Stimulated activated CD4-positive, alpha-beta T cell treated with anti-CD3 and anti-CD28 coated beads, TNF-alpha, amount 100 ng/mL, for 4 hours (primary cell): ENCODE data around the gene TNRC6C.
"Not testable (repeated sequence)": the region's sequence is repeated elsewhere in the genome, so short reads cannot be mapped to it uniquely, and the experiment has no call there.

Source experiments
- DNase-seq, 3 experiments: peaks; one replicate each; pipeline ENCODE4 v3.0.0-alpha.2; 2020; ENCODE audit warnings: low read depth in 3 of 3

The TNRC6C gene

GRCh38 chr17:78111016-78111726 is 152.7 kb downstream of the TNRC6C start:
- no peak for DNase-seq

DNA sequence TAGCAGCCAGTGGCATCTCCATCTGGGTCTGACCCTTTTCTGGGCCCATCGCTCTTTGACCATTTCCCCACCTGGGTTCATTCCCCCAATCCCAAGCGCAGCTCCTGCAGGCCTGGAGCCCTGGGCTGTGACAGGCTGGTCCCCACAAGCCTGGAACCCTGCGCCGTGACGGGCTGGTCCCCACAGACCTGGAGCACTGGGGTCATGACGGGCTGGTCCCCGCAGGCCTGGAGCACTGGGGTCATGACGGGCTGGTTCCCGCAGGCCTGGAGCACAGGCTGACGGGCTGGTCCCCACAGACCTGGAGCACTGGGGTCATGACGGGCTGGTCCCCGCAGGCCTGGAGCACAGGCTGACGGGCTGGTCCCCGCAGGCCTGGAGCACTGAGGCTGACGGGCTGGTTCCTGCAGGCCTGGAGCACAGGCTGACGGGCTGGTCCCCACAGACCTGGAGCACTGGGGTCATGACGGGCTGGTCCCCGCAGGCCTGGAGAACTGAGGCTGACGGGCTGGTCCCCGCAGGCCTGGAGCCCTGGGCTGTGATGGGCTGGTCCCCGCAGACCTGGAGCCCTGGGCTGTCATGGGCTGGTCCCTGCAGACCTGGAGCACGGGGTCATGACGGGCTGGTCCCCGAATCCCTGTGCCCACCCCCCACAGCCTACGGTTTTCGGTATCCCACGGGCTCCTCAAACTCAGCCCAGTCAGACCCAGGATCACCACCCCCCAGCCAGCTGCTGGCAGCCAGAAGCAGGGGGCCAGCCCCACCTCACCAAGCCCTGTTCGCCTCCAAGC is 153.4 kb downstream of the TNRC6C start:
- DNase-seq, result no peak

DNA sequence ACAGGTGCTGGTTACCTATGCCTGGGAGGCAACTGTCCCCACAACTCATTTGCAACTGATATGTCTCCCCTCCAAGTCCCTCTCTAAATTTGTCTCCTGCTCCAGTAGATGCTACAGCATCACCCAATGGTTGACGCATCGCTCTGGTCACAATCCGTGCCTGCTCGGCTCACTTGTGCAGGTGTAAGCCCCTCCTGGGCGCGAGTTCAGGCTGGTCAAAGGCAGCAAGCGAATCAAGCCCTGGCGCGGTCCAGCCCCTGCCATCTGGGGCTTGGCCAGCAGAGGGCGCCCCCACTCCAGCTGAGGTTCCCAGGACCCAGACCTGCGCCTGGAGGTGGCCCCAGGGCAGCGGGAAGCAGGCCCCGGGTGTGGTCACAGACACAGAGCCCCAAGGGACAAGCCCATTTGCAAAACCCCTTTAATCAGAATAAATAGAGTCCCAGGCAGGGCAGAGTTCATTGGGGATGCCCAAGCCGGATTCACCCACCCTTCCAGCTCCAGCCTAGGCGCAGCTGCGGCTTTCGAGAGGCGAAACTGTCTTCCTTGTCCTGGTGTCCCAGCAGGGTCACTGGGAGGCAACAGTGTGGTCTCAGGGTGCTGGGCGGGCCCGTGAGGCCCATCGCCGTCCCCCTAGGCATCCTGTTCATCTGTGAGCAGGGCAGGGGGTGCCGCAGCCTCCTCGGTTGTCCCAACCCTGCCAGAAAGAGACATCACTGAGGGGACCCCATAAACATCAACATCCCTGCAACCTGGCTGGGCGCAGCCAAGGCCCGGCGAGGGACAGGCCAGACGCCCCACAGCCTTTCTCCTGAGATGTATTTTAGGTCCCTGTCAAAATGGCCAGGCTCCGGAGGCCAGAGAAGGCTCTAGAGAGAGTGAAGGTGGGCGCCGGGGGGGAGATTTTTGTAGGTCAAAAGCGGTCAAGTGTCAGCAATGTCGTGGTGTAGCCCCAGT is 154.3 kb downstream of the TNRC6C start:
- DNase-seq, result peak; percentile 60 to 76 (median 64)

- no peak for DNase-seq
These were observed 155.6 kb downstream of the TNRC6C start for GRCh38 chr17:78113804-78114785.

GRCh38 chr17:78114831-78115723 is 156.6 kb downstream of the TNRC6C start:
- no peak for DNase-seq

GRCh38 chr17:78115803-78116202 is 157.3 kb downstream of the TNRC6C start:
- not testable (repeated sequence) for DNase-seq

DNA sequence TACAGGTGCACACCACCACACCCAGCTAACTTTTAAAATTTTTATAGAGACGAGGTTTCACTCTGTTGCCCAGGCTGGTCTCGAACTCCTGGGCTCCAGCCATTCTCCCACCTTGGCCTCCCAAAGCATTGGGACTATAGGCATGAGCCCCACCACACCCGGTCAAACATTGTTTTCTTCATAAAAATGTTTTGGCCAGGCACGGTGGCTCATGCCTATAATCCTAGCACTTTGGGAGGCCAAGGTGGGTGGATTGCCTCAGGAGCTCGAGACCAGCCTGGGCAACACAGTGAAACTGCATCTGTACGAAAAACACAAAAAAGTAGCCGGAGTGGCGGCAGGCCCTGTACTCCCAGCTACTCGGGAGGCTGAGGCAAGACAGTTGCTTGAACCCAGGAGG is 157.9 kb downstream of the TNRC6C start:
- no peak for DNase-seq

DNA sequence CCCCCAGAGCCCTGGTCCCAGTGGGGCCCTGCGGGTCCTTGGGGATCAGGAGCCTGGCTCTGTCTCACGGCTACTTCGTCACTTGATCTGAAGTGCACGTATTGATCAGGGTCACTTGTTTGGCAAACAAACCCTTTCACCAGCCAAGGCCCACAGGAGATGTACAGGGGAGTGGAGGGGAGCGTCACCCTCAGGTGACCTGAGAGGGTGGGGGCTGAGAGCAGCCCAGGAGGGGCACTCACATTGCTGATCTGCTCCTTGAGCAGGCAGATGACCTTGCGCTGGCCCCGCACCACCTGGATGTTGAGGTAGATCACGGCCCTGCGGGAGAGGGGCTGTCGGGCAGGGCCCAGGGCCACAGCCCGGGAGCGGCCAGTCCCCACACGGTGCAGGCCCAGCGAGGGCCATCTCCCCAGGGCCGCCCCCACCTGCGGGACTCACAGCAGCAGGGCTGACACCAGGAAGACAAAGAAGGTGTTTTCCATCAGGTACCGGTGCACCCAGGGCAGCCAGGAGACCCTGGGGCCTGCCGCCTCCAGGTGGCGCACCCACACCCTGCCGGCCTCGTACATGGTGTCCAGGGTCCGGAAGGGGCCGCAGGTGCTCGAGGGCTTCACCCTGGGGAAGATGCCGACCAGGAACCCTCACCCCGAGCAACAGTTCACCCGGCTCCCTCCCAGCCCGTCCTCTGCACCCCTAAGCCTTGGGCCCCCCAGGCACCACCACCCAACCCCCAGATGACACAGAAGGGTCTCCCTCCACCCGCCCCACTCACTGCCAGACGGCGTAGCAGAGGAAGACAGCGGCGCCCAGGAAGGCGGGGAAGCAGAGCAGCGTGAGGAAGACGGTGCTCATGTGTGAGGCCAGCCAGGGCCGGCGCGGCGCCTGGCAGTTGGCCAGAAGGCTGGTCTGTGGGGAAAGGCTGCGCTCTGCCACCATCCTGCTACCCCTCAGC is 158.8 kb downstream of the TNRC6C start:
- no peak for DNase-seq

- DNase-seq, result no peak
These were observed 160.3 kb downstream of the TNRC6C start for GRCh38 chr17:78118801-78119241.

- no peak for DNase-seq
These were observed 162.0 kb downstream of the TNRC6C start for GRCh38 chr17:78120537-78120936.

GRCh38 chr17:78120971-78121800 is 162.7 kb downstream of the TNRC6C start:
- DNase-seq, result no peak

GRCh38 chr17:78121801-78122215 is 163.3 kb downstream of the TNRC6C start:
- no peak for DNase-seq

GRCh38 chr17:78122216-78122930 is 163.9 kb downstream of the TNRC6C start:
- no peak for DNase-seq

DNA sequence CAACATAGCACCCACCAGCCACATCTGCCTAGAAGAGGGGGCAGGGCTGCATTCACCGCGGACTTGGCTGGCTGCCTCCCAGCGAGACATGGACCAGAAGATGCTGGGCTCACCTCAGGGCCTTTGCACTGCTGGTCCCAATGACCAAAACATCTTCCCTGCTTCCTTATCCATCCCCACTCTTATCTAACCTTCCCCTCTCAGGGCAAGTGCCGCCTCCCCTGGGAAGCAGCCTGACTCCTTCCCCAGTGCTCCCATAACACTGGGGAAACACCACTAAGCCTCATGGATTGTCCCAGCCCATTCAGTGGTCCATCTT is 164.4 kb downstream of the TNRC6C start:
- no peak for DNase-seq

DNA sequence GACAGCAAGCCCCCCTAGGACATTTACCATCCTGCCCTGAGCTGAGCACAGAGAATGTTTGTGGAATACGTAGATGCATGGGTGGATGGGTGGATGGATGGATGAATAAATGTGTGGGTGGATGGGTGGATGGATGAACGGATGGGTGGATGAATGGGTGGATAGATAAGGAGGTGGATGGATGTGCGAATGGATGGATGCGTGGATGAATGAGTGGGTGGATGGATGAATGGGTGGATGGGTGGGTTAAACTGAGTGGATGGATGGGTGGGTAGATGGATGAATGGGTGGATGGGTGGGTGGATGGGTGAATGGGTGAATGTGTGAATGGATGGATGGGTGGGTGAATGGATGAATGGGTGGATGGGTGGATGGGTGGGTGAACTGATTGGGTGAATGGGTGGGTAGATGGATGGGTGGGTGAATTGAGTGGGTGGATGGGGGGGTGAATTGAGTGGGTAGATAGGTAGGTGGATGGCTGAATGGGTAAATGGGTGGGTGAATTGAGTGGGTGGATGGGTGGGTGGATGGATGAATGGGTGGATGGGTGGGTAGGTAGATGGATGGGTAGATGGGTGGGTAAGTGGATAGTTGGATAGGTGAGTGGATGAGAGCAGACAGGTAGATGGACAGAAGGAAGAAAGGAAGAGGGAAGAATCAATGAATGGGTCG is 164.9 kb downstream of the TNRC6C start:
- DNase-seq, result no peak

- no peak for DNase-seq
These were observed 165.8 kb downstream of the TNRC6C start for GRCh38 chr17:78124081-78124835.
